ENCODE results near the gene FGFBP1. TPM values are rescaled to one million over a fixed set of nuclear protein-coding genes. Genes with fewer than 3 reads are reported as not detected.

The FGFBP1 gene
- polyA plus RNA-seq, 1 donor from 2014 or later, result not detected

GRCh38 chr4:15912961-15913630 lies 25.4 kb downstream of the FGFBP1 start:
- Histone ChIP-seq H3K9me3 (ENCODE audit: low read length) (no peaks in the 10 kb centered on the region), H2AFZ (ENCODE audit: low read depth, low read length) (no peak overlapping the region), H3F3A (ENCODE audit: insufficient read depth, low read length, poor library complexity, severe bottlenecking) (no peaks in the 10 kb centered on the region), H3K4me3 (ENCODE audit: low read length) (no peak overlapping the region), H3K27me3 (ENCODE audit: insufficient read depth, low read depth, low read length) (no peaks in the 10 kb centered on the region), H4K20me1 (ENCODE audit: insufficient read depth) (no peaks in the 10 kb centered on the region), H3K27ac (ENCODE audit: low read length) (no peak overlapping the region), H3K9ac (ENCODE audit: low read length) (no peak overlapping the region), H3K9me2 (ENCODE audit: insufficient read depth, low read length) (no peaks in the 10 kb centered on the region), H3K79me2 (replicated peaks; ENCODE audit: insufficient read depth, low read length) (no peaks in the 10 kb centered on the region), H3K36me3 (ENCODE audit: insufficient read depth, low read length) (no peaks in the 10 kb centered on the region), H3K4me2 (ENCODE audit: low read length) (no peak overlapping the region)
- TF ChIP-seq POLR2AphosphoS5 (IDR thresholded peaks at IDR 0.05) (no peak), MXI1 (conservative IDR thresholded peaks at IDR 0.05; ENCODE audit: poor library complexity, severe bottlenecking) (no peak), TAF1 (IDR thresholded peaks at IDR 0.05; ENCODE audit: low read depth) (no peak), SMC3 (conservative IDR thresholded peaks at IDR 0.05; ENCODE audit: poor library complexity) (no peak), CTCF (IDR thresholded peaks at IDR 0.05; ENCODE audit: poor library complexity, severe bottlenecking) (no peak), EP300 (conservative IDR thresholded peaks at IDR 0.05; ENCODE audit: poor library complexity, severe bottlenecking) (no peak), EZH2 (IDR thresholded peaks at IDR 0.05; ENCODE audit: borderline replicate concordance, insufficient read depth, low read length, poor library complexity, severe bottlenecking) (no peak), REST (IDR thresholded peaks at IDR 0.05; ENCODE audit: borderline replicate concordance) (no peak), RAD21 (conservative IDR thresholded peaks at IDR 0.05) (no peak)

GRCh38 chr4:15912236-15912635 lies 26.3 kb downstream of the FGFBP1 start:
- no peaks in the 10 kb centered on the region for H3K9me3 ChIP-seq (ENCODE audit: low read length)
- no peak overlapping the region for H3K4me2 ChIP-seq (ENCODE audit: low read length)
- no peaks in the 10 kb centered on the region for H3K27me3 ChIP-seq (ENCODE audit: insufficient read depth, low read depth, low read length)
- no peak overlapping the region for H3K27ac ChIP-seq (ENCODE audit: low read length)
- no peaks in the 10 kb centered on the region for H4K20me1 ChIP-seq (ENCODE audit: insufficient read depth)
- H3K79me2 ChIP-seq (replicated peaks; ENCODE audit: insufficient read depth, low read length), result no peaks in the 10 kb centered on the region
- H3K9ac ChIP-seq (ENCODE audit: low read length), result no peak overlapping the region
- H2AFZ ChIP-seq (ENCODE audit: low read depth, low read length), result no peak overlapping the region
- TF ChIP-seq POLR2AphosphoS5 (IDR thresholded peaks at IDR 0.05) (no peak), SMC3 (conservative IDR thresholded peaks at IDR 0.05; ENCODE audit: poor library complexity) (no peak), EP300 (conservative IDR thresholded peaks at IDR 0.05; ENCODE audit: poor library complexity, severe bottlenecking) (no peak), REST (IDR thresholded peaks at IDR 0.05; ENCODE audit: borderline replicate concordance) (no peak), CTCF (IDR thresholded peaks at IDR 0.05; ENCODE audit: poor library complexity, severe bottlenecking) (no peak), TAF1 (IDR thresholded peaks at IDR 0.05; ENCODE audit: low read depth) (no peak), RAD21 (conservative IDR thresholded peaks at IDR 0.05) (no peak), EZH2 (IDR thresholded peaks at IDR 0.05; ENCODE audit: borderline replicate concordance, insufficient read depth, low read length, poor library complexity, severe bottlenecking) (no peak), MXI1 (conservative IDR thresholded peaks at IDR 0.05; ENCODE audit: poor library complexity, severe bottlenecking) (no peak)
- no peak overlapping the region for H3K4me3 ChIP-seq (ENCODE audit: low read length)
- no peaks in the 10 kb centered on the region for H3F3A ChIP-seq (ENCODE audit: insufficient read depth, low read length, poor library complexity, severe bottlenecking)
- no peaks in the 10 kb centered on the region for H3K36me3 ChIP-seq (ENCODE audit: insufficient read depth, low read length)
- no peaks in the 10 kb centered on the region for H3K9me2 ChIP-seq (ENCODE audit: insufficient read depth, low read length)

All from neural cell (in vitro differentiated cells).